K562 (cell line): ENCODE data around the gene EGF. TPM values are rescaled to one million over a fixed set of nuclear protein-coding genes. Genes with fewer than 3 reads are reported as not detected.
A peak's percentile ranks its signal among the peaks of the same experiment; 100 is the strongest.

ENCODE experiments used
- ARID2 ChIP-seq: fragments of 450-650 bp; IDR thresholded peaks from 2 replicates; pipeline ENCODE4 v1.6.1; 2017; ENCODE audit warnings: antibody characterized with exemption, mild to moderate bottlenecking
- KDM5B ChIP-seq: fragments of 200-600 bp; sonication (generic); IDR thresholded peaks from 2 replicates; pipeline ENCODE4 v1.6.1; 2012; ENCODE audit warnings: low read depth, mild to moderate bottlenecking, moderate library complexity, low read length, control low read depth, inconsistent platforms; ENCODE audit not compliant: insufficient replicate concordance
- MEIS2 ChIP-seq: fragments of 450-650 bp; IDR thresholded peaks from 2 replicates; pipeline ENCODE4 v1.6.1; 2014; ENCODE audit warnings: mild to moderate bottlenecking; ENCODE audit not compliant: partially characterized antibody
- PCBP2 ChIP-seq: fragments of 200-400 bp; formaldehyde crosslinking; IDR thresholded peaks from 2 replicates; pipeline ENCODE4 v1.6.1; 2018; ENCODE audit warnings: low read length, low read depth, mild to moderate bottlenecking, moderate library complexity; ENCODE audit not compliant: poor library complexity, severe bottlenecking
- RBM15 ChIP-seq: fragments of 200-400 bp; formaldehyde crosslinking; IDR thresholded peaks from 2 replicates; pipeline ENCODE4 v1.6.1; 2018; ENCODE audit warnings: mild to moderate bottlenecking, low read length, moderate library complexity; ENCODE audit not compliant: insufficient read depth
- RBM22 ChIP-seq: fragments of 200-400 bp; formaldehyde crosslinking; IDR thresholded peaks from 2 replicates; pipeline ENCODE4 v1.6.1; 2018; ENCODE audit warnings: low read length, low read depth; ENCODE audit not compliant: poor library complexity, severe bottlenecking
- SMC3 ChIP-seq: conservative IDR thresholded peaks from 2 replicates; pipeline ENCODE4 v1.6.1; 2011; ENCODE audit warnings: low read depth, low read length, improper control_type of control experiment; ENCODE audit not compliant: insufficient read depth
- ZNF174 ChIP-seq: fragments of 250-450 bp; sonication (Bioruptor Pico); IDR thresholded peaks from 2 replicates; pipeline ENCODE4 v1.4.0; 2020; ENCODE audit warnings: mild to moderate bottlenecking
- polyA plus RNA-seq, 8 experiments: library from polyadenylated mRNA; depleted of rRNA in 4 of 8; stranded (reverse) in 5 of 8; unstranded in 3 of 8; fragments of >200 nt; fragmentation: Nextera tagmentation in 2 of 8; fragmentation: Illumina TruSeq in 1 of 8; extraction: Ambion mirVana in 2 of 8; extraction: Trizol in 1 of 8; gene quantifications; 2 replicates each; pipeline versions ENCODE4 v1.2.1 to v1.2.3, GENCODE V29; 2011 to 2014; ENCODE audit warnings: inconsistent platforms in 1 of 8, missing spikeins in 1 of 8
- total RNA-seq, 7 experiments: library from RNA; depleted of rRNA in 6 of 7; stranded (reverse); fragments of >200 nt in 6 of 7; fragmentation: Illumina TruSeq in 2 of 7; extraction: Trizol in 2 of 7; gene quantifications; 2 replicates each; pipeline versions ENCODE4 v1.2.1 to v1.2.3, GENCODE V29; 2011 to 2021; ENCODE audit warnings: low replicate concordance in 1 of 7
- TF ChIP-seq, protein P1 (sequence below): fragments of 450-650 bp; IDR thresholded peaks from 2 replicates; pipeline ENCODE4 v1.6.1; 2016
- TF ChIP-seq, protein P2 (sequence below): fragments of 450-650 bp; formaldehyde crosslinking; IDR thresholded peaks from 2 replicates; pipeline ENCODE4 v1.4.0; 2020; ENCODE audit warnings: mild to moderate bottlenecking, moderate library complexity
- TF ChIP-seq, protein P3 (sequence below): sonication (generic); formaldehyde crosslinking; IDR thresholded peaks from 2 replicates; pipeline ENCODE4 v1.5.0; 2020; ENCODE audit warnings: missing genetic modification reagents
- TF ChIP-seq, protein P4 (sequence below): IDR thresholded peaks from 2 replicates; pipeline ENCODE4 v1.6.1; 2012; ENCODE audit warnings: low read depth, low read length, improper control_type of control experiment, borderline replicate concordance
- TF ChIP-seq, protein P5 (sequence below), 3 experiments: IDR thresholded peaks in 2 of 3; conservative IDR thresholded peaks in 1 of 3; 2 replicates each; pipeline ENCODE4 v1.5.1; 2011 to 2012; ENCODE audit warnings: low read length in 3 of 3, mild to moderate bottlenecking in 3 of 3, control low read depth in 2 of 3, improper control_type of control experiment in 1 of 3, inconsistent platforms in 1 of 3, low read depth in 1 of 3, mixed read lengths in 1 of 3, moderate library complexity in 1 of 3; ENCODE audit not compliant: insufficient read depth in 2 of 3
- TF ChIP-seq, protein P6 (sequence below): fragments of 450-650 bp; formaldehyde crosslinking; IDR thresholded peaks from 2 replicates; pipeline ENCODE4 v1.4.0; 2020; ENCODE audit warnings: mild to moderate bottlenecking, moderate library complexity

The EGF gene
- total and polyA plus RNA-seq, 9 of the 15 experiments (the other 6 are each of a cell fraction or from before 2014, with no cell fraction given) = 0.32 to 3.1 (median 1.3) TPM

DNA sequence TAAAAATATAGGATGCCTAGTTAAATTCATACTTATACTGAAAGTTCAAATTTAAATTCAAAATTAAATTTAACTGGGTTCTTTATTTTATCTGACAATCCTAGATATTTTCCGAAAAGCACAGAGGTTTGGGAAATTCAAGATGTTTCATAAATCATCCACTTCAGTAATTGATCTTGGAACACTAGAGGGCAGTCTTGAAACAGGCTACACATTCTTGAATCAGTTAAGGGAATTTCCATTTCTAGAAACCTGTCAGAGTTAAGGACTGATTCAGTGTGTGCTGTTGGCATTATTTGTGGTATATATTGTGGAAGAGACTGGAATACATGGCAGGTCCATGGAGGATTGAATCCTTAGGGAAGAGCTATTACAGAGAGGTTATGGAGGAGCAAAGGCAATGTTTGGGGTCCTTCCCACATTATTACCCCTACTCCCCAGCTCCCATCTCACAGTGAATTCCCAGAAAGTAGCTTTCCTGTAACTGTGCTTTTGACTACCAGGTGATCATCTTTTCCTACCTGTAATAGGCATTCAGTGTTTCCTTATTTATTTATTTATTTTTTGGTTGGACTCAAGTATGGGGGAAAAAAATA is 92.9 kb downstream of the EGF start (continued):
- TF ChIP-seq MEIS2 = peak; percentile 86
- TF ChIP-seq ZNF174 = no peak
- TF ChIP-seq, protein P1, sequence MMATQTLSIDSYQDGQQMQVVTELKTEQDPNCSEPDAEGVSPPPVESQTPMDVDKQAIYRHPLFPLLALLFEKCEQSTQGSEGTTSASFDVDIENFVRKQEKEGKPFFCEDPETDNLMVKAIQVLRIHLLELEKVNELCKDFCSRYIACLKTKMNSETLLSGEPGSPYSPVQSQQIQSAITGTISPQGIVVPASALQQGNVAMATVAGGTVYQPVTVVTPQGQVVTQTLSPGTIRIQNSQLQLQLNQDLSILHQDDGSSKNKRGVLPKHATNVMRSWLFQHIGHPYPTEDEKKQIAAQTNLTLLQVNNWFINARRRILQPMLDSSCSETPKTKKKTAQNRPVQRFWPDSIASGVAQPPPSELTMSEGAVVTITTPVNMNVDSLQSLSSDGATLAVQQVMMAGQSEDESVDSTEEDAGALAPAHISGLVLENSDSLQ = peak; percentile 62
- no peak for TF ChIP-seq RBM15
- no peak for TF ChIP-seq PCBP2
- no peak for TF ChIP-seq KDM5B
- no peak for TF ChIP-seq RBM22
- TF ChIP-seq, protein P2, sequence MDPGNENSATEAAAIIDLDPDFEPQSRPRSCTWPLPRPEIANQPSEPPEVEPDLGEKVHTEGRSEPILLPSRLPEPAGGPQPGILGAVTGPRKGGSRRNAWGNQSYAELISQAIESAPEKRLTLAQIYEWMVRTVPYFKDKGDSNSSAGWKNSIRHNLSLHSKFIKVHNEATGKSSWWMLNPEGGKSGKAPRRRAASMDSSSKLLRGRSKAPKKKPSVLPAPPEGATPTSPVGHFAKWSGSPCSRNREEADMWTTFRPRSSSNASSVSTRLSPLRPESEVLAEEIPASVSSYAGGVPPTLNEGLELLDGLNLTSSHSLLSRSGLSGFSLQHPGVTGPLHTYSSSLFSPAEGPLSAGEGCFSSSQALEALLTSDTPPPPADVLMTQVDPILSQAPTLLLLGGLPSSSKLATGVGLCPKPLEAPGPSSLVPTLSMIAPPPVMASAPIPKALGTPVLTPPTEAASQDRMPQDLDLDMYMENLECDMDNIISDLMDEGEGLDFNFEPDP = no peak
- TF ChIP-seq, protein P3, sequence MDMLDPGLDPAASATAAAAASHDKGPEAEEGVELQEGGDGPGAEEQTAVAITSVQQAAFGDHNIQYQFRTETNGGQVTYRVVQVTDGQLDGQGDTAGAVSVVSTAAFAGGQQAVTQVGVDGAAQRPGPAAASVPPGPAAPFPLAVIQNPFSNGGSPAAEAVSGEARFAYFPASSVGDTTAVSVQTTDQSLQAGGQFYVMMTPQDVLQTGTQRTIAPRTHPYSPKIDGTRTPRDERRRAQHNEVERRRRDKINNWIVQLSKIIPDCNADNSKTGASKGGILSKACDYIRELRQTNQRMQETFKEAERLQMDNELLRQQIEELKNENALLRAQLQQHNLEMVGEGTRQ = no peak
- peak; percentile 65 for TF ChIP-seq ARID2
- TF ChIP-seq SMC3 = peak; percentile 74
- TF ChIP-seq, protein P4, sequence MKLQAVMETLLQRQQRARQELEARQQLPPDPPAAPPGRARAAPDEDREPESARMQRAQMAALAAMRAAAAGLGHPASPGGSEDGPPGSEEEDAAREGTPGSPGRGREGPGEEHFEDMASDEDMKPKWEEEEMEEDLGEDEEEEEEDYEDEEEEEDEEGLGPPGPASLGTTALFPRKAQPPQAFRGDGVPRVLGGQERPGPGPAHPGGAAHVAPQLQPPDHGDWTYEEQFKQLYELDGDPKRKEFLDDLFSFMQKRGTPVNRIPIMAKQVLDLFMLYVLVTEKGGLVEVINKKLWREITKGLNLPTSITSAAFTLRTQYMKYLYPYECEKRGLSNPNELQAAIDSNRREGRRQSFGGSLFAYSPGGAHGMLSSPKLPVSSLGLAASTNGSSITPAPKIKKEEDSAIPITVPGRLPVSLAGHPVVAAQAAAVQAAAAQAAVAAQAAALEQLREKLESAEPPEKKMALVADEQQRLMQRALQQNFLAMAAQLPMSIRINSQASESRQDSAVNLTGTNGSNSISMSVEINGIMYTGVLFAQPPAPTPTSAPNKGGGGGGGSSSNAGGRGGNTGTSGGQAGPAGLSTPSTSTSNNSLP = peak; percentile 31; the same call in 1 of the 2 replicates
- TF ChIP-seq, protein P5, sequence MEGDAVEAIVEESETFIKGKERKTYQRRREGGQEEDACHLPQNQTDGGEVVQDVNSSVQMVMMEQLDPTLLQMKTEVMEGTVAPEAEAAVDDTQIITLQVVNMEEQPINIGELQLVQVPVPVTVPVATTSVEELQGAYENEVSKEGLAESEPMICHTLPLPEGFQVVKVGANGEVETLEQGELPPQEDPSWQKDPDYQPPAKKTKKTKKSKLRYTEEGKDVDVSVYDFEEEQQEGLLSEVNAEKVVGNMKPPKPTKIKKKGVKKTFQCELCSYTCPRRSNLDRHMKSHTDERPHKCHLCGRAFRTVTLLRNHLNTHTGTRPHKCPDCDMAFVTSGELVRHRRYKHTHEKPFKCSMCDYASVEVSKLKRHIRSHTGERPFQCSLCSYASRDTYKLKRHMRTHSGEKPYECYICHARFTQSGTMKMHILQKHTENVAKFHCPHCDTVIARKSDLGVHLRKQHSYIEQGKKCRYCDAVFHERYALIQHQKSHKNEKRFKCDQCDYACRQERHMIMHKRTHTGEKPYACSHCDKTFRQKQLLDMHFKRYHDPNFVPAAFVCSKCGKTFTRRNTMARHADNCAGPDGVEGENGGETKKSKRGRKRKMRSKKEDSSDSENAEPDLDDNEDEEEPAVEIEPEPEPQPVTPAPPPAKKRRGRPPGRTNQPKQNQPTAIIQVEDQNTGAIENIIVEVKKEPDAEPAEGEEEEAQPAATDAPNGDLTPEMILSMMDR (IDR thresholded peaks at IDR 0.05 in 2 of 3, conservative IDR thresholded peaks at IDR 0.05 in 1 of 3; ENCODE audit: insufficient read depth in 2 of 3, low read depth in 1 of 3, low read length in 3 of 3) = peak; percentile 65 to 93 (median 68); a peak in 5 of 6 replicates
- TF ChIP-seq, protein P6, sequence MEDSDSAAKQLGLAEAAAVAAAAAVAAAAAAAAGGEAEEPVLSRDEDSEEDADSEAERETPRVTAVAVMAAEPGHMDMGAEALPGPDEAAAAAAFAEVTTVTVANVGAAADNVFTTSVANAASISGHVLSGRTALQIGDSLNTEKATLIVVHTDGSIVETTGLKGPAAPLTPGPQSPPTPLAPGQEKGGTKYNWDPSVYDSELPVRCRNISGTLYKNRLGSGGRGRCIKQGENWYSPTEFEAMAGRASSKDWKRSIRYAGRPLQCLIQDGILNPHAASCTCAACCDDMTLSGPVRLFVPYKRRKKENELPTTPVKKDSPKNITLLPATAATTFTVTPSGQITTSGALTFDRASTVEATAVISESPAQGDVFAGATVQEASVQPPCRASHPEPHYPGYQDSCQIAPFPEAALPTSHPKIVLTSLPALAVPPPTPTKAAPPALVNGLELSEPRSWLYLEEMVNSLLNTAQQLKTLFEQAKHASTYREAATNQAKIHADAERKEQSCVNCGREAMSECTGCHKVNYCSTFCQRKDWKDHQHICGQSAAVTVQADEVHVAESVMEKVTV (CRISPR knock-in tag) = peak; percentile 90
